Measurements from ENCODE around the gene BYSL. TPM values are rescaled to one million over a fixed set of nuclear protein-coding genes. Genes with fewer than 3 reads are reported as not detected.

BYSL gene
- total and polyA plus RNA-seq, 9 of the 15 experiments (the other 6 are each of a cell fraction or from before 2014, with no cell fraction given): 22.2 to 92.3 (median 53.4) TPM

GRCh38 chr6:41936073-41936837 is 15.0 kb downstream of the BYSL start (continued):
- TF ChIP-seq HDAC1 (IDR thresholded peaks at IDR 0.05): peak; percentile 32 to 81; a peak in 2 of 4 replicates
- peak; percentile 82 for TF ChIP-seq DEAF1 (CRISPR knock-in tag; IDR thresholded peaks at IDR 0.05)
- 0 out of 2 replicates have a peak, but pooled peaks have one; percentile 64 for TF ChIP-seq ZFP91 (CRISPR knock-in tag; IDR thresholded peaks at IDR 0.05)
- no peak for TF ChIP-seq CREBBP (IDR thresholded peaks at IDR 0.05; ENCODE audit: low read depth, low read length)
- TF ChIP-seq ZNF282 (CRISPR knock-in tag; IDR thresholded peaks at IDR 0.05): no peak
- TF ChIP-seq, protein P1, sequence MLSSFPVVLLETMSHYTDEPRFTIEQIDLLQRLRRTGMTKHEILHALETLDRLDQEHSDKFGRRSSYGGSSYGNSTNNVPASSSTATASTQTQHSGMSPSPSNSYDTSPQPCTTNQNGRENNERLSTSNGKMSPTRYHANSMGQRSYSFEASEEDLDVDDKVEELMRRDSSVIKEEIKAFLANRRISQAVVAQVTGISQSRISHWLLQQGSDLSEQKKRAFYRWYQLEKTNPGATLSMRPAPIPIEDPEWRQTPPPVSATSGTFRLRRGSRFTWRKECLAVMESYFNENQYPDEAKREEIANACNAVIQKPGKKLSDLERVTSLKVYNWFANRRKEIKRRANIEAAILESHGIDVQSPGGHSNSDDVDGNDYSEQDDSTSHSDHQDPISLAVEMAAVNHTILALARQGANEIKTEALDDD (IDR thresholded peaks at IDR 0.05): peak; percentile 63; the same call in 1 of the 2 replicates
- no peak for TF ChIP-seq CGGBP1 (CRISPR knock-in tag; IDR thresholded peaks at IDR 0.05)
- TF ChIP-seq PRDM10 (IDR thresholded peaks at IDR 0.05; ENCODE audit: partially characterized antibody): peak; percentile 87
- no peak for TF ChIP-seq ZNF696 (CRISPR knock-in tag; conservative IDR thresholded peaks at IDR 0.05)
- TF ChIP-seq ELF4 (CRISPR knock-in tag; IDR thresholded peaks at IDR 0.05): no peak
- 0 out of 2 replicates have a peak, but pooled peaks have one; percentile 22 for TF ChIP-seq HMG20B (CRISPR knock-in tag; IDR thresholded peaks at IDR 0.05)
- no peak for TF ChIP-seq ZNF444 (CRISPR knock-in tag; IDR thresholded peaks at IDR 0.05)
- TF ChIP-seq, protein P2, sequence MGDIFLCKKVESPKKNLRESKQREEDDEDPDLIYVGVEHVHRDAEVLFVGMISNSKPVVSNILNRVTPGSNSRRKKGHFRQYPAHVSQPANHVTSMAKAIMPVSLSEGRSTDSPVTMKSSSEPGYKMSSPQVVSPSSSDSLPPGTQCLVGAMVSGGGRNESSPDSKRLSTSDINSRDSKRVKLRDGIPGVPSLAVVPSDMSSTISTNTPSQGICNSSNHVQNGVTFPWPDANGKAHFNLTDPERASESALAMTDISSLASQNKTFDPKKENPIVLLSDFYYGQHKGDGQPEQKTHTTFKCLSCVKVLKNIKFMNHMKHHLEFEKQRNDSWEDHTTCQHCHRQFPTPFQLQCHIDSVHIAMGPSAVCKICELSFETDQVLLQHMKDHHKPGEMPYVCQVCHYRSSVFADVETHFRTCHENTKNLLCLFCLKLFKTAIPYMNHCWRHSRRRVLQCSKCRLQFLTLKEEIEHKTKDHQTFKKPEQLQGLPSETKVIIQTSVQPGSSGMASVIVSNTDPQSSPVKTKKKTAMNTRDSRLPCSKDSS (IDR thresholded peaks at IDR 0.05; ENCODE audit: low read depth, partially characterized antibody): no peak
- peak; percentile 21; the same call in 1 of the 2 replicates for TF ChIP-seq GABPA (tag; conservative IDR thresholded peaks at IDR 0.05; ENCODE audit: low read depth)
- TF ChIP-seq IFI16 (CRISPR knock-in tag; IDR thresholded peaks at IDR 0.05): no peak
- 0 out of 2 replicates have a peak, but pooled peaks have one; percentile 39 for TF ChIP-seq NCOA1 (IDR thresholded peaks at IDR 0.05; ENCODE audit: low read depth)
- no peak for TF ChIP-seq POLR3A (IDR thresholded peaks at IDR 0.05; ENCODE audit: borderline replicate concordance, extremely low read depth, insufficient read depth, insufficient read length)
